ENCODE results near the gene FAM81A.

Gene FAM81A

GRCh38 chr15:59522988-59523461 is 85.0 kb downstream of the FAM81A start:
- no peak overlapping the region for H3K4me3 ChIP-seq (replicated peaks; ENCODE audit: insufficient read depth, low read length)
- no peak for DNase-seq (ENCODE audit: low read depth in 1 of 2, low spot score in 1 of 2)
- H3K27me3 ChIP-seq (ENCODE audit: insufficient read depth, poor library complexity, severe bottlenecking), result no peaks in the 10 kb centered on the region
- H3K27ac ChIP-seq (replicated peaks), result no peak overlapping the region
- no peak for TF ChIP-seq REST (IDR thresholded peaks at IDR 0.05; ENCODE audit: insufficient replicate concordance, low read depth)
- TF ChIP-seq SPI1 (IDR thresholded peaks at IDR 0.05; ENCODE audit: borderline replicate concordance, low read depth), result no peak
- no peak for TF ChIP-seq GABPA (IDR thresholded peaks at IDR 0.05; ENCODE audit: low read depth)
- no peak for TF ChIP-seq CTCF (IDR thresholded peaks at IDR 0.05; ENCODE audit: insufficient read depth, low read length)
- TF ChIP-seq POLR2AphosphoS5 (IDR thresholded peaks at IDR 0.05; ENCODE audit: low read depth), result no peak

GRCh38 chr15:59523702-59524101 is 85.7 kb downstream of the FAM81A start:
- DNase-seq (ENCODE audit: low read depth in 1 of 2, low spot score in 1 of 2), result no peak
- no peaks in the 10 kb centered on the region for H3K27me3 ChIP-seq (ENCODE audit: insufficient read depth, poor library complexity, severe bottlenecking)

More at GRCh38 chr15:59523702-59524101, 85.7 kb downstream of the FAM81A start:
- H3K27ac ChIP-seq (replicated peaks), result no peak overlapping the region
- H3K4me3 ChIP-seq (replicated peaks; ENCODE audit: insufficient read depth, low read length), result no peak overlapping the region
- TF ChIP-seq SPI1 (IDR thresholded peaks at IDR 0.05; ENCODE audit: borderline replicate concordance, low read depth) (no peak), GABPA (IDR thresholded peaks at IDR 0.05; ENCODE audit: low read depth) (no peak), CTCF (IDR thresholded peaks at IDR 0.05; ENCODE audit: insufficient read depth, low read length) (no peak), POLR2AphosphoS5 (IDR thresholded peaks at IDR 0.05; ENCODE audit: low read depth) (no peak), REST (IDR thresholded peaks at IDR 0.05; ENCODE audit: insufficient replicate concordance, low read depth) (no peak)

All from HL-60 (cell line).